Bronchial epithelial cell (primary cell): ENCODE data around the gene NPAT. TPM values are rescaled to one million over a fixed set of nuclear protein-coding genes. Genes with fewer than 3 reads are reported as not detected.

Experiments
- DNase-seq: peaks from one replicate; pipeline ENCODE4 v3.0.0-alpha.2; 2010; ENCODE audit warnings: low read depth
- FAIRE-seq: peaks from 2 replicates; lab custom pipeline; 2011; peaks lifted over from hg19 to GRCh38; lab: Jason Lieb, UNC
- H3K27me3 ChIP-seq: 2 replicates; pipeline ENCODE4 v1.5.1; 2011; ENCODE audit warnings: low read length; ENCODE audit not compliant: control insufficient read depth, insufficient read depth
- H3K36me3 ChIP-seq: 2 replicates; pipeline ENCODE4 v1.5.1; 2011; ENCODE audit warnings: low read length; ENCODE audit not compliant: control insufficient read depth, insufficient read depth
- H3K4me3 ChIP-seq: 2 replicates; pipeline ENCODE4 v1.5.1; 2011; ENCODE audit warnings: mild to moderate bottlenecking, low read depth, low read length, control low read depth
- CTCF ChIP-seq: IDR thresholded peaks from 2 replicates; pipeline ENCODE4 v1.5.1; 2011; ENCODE audit warnings: mild to moderate bottlenecking, moderate library complexity, low read length, control low read depth, inconsistent platforms; ENCODE audit not compliant: insufficient read depth, severe bottlenecking
- total RNA-seq: library from RNA; depleted of rRNA; stranded (reverse); fragments of >200 nt; gene quantifications from 2 replicates; pipeline ENCODE4 v1.2.1, GENCODE V29; 2014

NPAT gene
- total RNA-seq, 1 donor from 2014 or later, result 5.5 TPM

- DNase-seq (no peak), FAIRE-seq (no peak)
- Histone ChIP-seq H3K36me3 (peaks cover 3% of the 10 kb centered on the region), H3K4me3 (no peak overlapping the region), H3K27me3 (no peaks in the 10 kb centered on the region)
- TF ChIP-seq CTCF, result no peak
Observed at GRCh38 chr11:108233277-108233945, 11.0 kb upstream of the NPAT start.

- TF ChIP-seq CTCF, result no peak
- no peak overlapping the region for H3K4me3 ChIP-seq
- DNase-seq (no peak), FAIRE-seq (no peak)
- no peaks in the 10 kb centered on the region for H3K27me3 ChIP-seq
- peaks cover 3% of the 10 kb centered on the region for H3K36me3 ChIP-seq
Observed at GRCh38 chr11:108228251-108228650, 5.8 kb upstream of the NPAT start.

GRCh38 chr11:108226036-108226435 is 3.6 kb upstream of the NPAT start:
- TF ChIP-seq CTCF, result no peak
- Histone ChIP-seq H3K27me3 (no peaks in the 10 kb centered on the region), H3K4me3 (no peak overlapping the region), H3K36me3 (peaks cover 2% of the 10 kb centered on the region)
- FAIRE-seq, result no peak
- DNase-seq, result no peak

GRCh38 chr11:108224911-108225786 is 2.7 kb upstream of the NPAT start:
- Histone ChIP-seq H3K27me3 (no peaks in the 10 kb centered on the region), H3K4me3 (no peak overlapping the region), H3K36me3 (peaks cover 2% of the 10 kb centered on the region)
- TF ChIP-seq CTCF, result no peak
- FAIRE-seq (no peak), DNase-seq (no peak)

- DNase-seq (no peak), FAIRE-seq (no peak)
- Histone ChIP-seq H3K27me3 (no peaks in the 10 kb centered on the region), H3K36me3 (no peaks in the 10 kb centered on the region), H3K4me3 (no peak overlapping the region)
- no peak for TF ChIP-seq CTCF
Observed at GRCh38 chr11:108224366-108224765, 1.9 kb upstream of the NPAT start.
